GM12874 (cell line): Measurements from ENCODE around the gene OMA1.

ENCODE experiments used
- TF ChIP-seq, protein P1 (sequence below): IDR thresholded peaks from 2 replicates; pipeline ENCODE4 v1.5.1; 2011; ENCODE audit warnings: low read depth, mild to moderate bottlenecking, control low read depth, low read length, moderate library complexity; ENCODE audit not compliant: insufficient read depth

Gene OMA1

DNA sequence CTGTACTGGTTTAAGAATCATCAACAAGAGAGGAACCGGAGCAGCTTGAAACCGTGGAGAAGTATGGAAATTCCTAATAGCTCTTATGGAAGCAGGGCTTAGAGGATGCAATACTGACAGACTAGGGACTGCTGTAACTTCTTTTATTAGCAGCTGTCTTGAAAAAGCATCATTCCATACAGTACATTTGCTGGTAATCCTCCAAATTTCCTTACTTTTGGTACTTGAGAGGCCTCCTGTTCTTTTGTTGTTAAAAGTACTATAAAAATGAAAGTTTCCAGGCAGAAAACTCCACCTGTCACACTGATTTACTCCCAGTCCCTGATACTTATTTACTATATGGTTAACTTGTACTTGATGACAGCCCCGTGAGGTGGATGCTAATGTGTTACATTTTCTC lies 7.7 kb downstream of the OMA1 start:
- TF ChIP-seq, protein P1, sequence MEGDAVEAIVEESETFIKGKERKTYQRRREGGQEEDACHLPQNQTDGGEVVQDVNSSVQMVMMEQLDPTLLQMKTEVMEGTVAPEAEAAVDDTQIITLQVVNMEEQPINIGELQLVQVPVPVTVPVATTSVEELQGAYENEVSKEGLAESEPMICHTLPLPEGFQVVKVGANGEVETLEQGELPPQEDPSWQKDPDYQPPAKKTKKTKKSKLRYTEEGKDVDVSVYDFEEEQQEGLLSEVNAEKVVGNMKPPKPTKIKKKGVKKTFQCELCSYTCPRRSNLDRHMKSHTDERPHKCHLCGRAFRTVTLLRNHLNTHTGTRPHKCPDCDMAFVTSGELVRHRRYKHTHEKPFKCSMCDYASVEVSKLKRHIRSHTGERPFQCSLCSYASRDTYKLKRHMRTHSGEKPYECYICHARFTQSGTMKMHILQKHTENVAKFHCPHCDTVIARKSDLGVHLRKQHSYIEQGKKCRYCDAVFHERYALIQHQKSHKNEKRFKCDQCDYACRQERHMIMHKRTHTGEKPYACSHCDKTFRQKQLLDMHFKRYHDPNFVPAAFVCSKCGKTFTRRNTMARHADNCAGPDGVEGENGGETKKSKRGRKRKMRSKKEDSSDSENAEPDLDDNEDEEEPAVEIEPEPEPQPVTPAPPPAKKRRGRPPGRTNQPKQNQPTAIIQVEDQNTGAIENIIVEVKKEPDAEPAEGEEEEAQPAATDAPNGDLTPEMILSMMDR = no peak

DNA sequence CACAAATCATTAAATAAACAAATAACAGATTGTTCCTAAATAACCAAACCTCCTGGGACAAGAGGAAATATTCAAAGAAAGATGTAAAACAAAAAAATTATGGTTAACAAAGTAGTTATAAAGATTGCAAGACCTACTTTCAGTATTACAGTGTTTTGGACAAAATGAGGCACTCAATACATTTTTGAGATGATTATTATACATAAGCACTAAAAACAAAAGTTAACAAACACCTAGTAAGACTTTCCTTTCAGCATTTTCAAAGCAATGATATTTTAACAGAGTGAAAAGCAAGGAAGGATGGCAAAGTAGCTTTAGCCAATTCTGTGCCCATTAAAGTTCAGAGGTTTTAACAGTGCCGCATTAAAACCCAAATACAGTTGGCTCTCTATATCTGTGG lies 17.2 kb downstream of the OMA1 start:
- TF ChIP-seq, protein P1 = no peak

DNA sequence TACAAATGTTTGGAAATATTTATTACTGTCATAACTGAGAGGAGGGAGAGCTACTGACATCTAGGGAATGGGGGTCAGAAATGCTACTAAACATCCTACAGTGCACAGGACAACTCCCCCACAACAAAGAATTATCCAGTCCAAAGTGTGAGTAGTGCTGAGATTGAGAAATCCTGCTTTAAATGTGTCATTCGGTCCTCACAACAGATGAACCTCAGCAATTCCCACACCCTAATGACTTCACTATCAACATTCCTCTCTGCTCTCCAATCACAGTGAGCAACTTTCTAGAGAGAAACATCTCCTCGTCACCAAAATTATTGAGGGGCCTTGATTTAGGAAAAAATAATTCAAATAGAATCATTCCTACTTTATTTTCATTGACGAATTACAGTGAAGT lies 18.0 kb downstream of the OMA1 start:
- TF ChIP-seq, protein P1 = no peak

DNA sequence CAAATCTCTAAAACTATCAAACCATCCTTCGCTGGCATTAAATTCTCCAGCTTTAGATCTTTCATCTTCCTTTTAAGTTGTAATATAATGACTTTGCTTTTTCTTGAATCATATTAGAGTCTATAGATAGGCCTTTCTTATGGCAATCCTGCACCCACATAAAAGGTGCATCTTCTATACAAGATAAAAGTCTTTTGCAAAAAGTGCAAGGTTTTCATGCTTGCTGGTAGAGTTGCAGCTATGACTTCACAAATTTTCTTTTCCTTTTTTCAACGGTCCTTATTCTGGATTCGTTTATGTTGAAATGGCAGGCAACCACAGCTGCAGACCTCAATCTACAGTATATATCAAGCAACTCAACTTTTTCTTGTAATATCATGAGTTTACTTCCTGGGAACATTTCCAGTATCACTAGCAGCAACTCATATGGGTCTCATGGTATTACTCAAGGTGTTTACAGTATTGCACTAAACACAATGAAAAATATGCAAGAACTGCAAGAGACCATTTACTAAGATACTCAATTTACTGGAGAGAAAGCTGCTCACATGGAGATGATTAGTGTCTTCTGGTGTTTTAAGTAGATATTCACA lies 22.1 kb downstream of the OMA1 start:
- TF ChIP-seq, protein P1 = no peak

DNA sequence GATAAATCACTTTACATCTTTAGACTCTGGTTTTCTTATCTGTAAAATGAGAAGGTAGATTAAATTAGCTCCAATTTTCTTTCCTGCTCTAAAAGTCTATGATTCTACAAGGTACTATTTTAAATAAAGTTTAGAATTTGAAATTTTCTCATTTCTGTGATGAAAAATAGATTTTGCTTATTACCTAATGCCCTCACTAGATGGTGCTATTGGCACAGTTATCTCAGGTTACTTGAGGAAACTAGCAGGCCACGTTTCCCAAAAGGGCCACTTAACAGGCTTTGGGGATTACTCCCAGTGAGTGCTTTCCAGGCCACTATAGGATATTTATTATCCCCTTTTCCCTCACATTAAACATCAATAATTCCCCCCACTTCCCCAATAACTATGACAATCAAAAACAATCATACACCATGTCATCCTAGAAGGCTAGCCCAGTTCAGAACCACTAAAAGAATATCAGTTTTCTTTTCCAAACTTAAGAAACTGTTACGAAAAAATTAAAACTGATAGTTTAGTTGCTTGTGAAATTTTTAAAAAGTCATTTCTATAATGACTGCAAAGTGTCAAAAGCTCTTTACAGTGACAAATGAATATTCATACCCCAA lies 30.6 kb downstream of the OMA1 start:
- TF ChIP-seq, protein P1 = peak; percentile 35; the same call in 1 of the 2 replicates

DNA sequence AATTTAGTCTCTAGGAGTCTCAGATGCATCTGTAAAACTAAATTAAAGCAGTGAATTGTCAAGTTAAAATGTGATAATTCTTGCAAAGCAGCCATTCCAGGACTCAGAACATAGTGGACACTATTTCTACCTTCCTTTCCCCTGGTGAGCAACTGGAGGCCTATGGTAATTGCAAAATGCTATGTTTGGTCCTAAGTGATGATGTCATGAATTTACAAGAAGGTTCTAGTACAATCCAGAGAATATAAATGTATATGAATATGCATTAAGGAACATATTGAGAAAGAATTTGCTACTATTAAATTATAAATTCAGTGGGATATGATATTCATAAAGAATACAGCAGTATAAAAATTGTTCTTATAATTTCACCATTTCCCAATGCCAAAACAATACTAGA lies 32.6 kb downstream of the OMA1 start:
- TF ChIP-seq, protein P1 = no peak

DNA sequence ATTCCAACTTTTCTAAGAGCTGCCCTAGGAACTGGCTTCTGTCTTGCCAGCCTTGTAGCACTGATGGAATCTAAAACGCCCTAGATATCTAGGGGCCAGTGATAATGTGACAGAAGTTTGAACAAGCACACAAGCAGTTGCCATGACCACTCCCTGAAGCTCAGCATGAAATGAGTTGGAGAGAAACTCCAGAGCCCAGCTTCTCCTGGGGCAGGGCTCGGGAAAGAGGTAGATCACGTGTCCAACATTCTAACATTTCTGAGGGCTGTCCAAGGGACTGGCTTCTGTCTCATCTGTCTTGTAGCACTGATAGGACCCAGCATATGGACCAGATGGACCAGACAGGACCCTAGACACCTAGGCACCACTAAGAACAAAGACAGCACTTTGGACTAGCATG lies 37.9 kb downstream of the OMA1 start:
- TF ChIP-seq, protein P1 = no peak
